Right ventricle myocardium superior (tissue), 1 donor: ENCODE results near the gene SLC9A8. TPM values are rescaled to one million over a fixed set of nuclear protein-coding genes. Genes with fewer than 3 reads are reported as not detected.

ENCODE experiments used
- ATAC-seq: fragments of 200-7000 bp; cut with Tn5 transposase; one replicate; pipeline ENCODE4 v1.9.1; 2020; ENCODE audit warnings: mild to moderate bottlenecking; ENCODE audit not compliant: poor library complexity
- DNase-seq: peaks from one replicate; pipeline ENCODE4 v3.0.0-alpha.2; 2020
- intact Hi-C: fragments of 100-400 bp; cut with DNase I; formaldehyde crosslinking; loops from one replicate; pipeline ENCODE4 v1.11.2; 2022
- total RNA-seq: library from RNA; stranded (reverse); fragmentation: NEBNext Ultra II Directional; extraction: Animal tissue kit (Norgen Biotek cat#: 25700); gene quantifications from one replicate; pipeline ENCODE4 v1.2.1, GENCODE V29; 2021
- donor health status: DM: no; HTN: yes; CAD: no; lungs with severe emphysema.

Gene SLC9A8
- total RNA-seq, 1 donor from 2014 or later: 5.1 TPM

DNA sequence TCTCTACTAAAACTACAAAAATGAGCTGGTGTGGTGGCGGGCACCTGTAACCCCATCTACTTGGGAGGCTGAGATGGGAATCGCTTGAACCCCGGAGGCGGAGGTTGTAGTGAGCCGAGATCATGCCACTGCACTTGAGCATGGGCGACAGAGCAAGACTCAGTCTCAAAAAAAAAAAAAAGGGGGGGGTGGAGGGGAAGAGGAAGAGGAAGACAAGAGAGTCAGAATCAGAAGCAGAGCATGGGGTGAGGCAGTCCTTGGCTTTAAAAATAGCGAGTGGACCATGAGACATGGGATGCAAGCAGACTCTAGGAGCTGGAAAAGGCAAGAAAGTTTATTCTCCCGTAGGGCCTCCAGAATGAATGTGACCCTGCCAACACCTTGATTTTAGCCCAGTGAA lies 3.9 kb upstream of the SLC9A8 start:
- intact Hi-C loops: no loop called here
- DNase-seq (no peak), ATAC-seq (no peak)

DNA sequence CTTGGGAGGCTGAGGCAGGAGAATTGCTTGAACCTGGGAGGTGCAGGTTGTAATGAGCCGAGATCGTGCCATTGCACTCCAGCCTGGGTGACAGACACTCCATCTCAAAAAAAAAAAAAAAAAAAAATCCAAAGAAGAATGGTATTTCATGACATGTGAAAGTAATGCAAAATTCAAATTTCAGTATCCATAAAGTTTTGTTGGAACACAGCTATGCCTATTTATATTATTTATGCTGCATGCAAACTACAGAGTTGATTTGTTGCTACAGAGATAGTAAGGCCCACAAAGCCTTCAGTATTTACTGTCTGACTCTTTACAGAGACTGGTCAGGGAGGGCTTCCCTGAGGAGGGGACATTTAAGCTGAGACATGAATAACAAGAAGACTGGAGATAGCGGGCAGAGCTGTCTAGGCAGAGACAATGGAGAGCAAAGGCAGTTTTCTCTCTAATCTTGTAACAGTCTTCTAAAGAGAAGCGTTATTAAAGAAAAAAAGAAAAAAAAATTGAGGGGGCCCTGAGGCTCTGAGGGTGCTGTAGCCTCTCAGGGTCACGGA lies 2.7 kb upstream of the SLC9A8 start:
- ATAC-seq (no peak), DNase-seq (no peak)
- intact Hi-C loops: no loop called here

DNA sequence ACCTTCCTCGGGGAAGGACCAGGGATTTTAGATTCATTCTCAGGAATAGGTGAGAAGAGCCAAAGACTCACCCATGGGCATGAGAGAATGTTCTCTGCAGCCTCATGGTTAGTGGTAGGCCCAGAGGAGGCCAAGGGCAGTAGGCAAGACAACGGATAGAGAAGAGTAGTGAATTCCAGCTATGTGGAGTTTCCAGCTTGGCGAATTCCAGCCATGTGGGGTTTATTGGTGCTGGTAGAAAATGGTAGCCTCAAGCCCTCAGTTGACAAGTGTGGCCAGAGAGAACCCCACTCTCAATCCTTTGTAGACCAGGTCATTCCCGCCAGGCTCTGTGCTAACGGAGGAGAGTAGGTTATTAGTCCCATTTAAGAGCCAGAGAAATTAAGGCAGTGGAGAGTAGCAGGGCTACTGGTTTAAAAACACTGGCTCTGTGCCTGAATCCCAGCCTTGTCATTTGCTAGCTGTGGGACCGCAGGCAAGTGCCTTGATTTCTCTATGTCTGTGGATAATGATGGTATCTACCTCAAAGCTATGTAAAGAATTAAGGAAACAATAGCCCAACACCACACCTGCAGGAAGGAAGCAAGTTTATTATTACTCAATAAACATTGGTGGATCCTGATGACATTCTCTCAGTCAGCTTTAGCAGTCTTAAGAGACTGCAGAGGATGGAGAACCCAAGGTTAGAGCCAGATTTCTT lies 2.0 kb upstream of the SLC9A8 start:
- intact Hi-C loops: no loop called here
- DNase-seq: no peak
- ATAC-seq: no peak

DNA sequence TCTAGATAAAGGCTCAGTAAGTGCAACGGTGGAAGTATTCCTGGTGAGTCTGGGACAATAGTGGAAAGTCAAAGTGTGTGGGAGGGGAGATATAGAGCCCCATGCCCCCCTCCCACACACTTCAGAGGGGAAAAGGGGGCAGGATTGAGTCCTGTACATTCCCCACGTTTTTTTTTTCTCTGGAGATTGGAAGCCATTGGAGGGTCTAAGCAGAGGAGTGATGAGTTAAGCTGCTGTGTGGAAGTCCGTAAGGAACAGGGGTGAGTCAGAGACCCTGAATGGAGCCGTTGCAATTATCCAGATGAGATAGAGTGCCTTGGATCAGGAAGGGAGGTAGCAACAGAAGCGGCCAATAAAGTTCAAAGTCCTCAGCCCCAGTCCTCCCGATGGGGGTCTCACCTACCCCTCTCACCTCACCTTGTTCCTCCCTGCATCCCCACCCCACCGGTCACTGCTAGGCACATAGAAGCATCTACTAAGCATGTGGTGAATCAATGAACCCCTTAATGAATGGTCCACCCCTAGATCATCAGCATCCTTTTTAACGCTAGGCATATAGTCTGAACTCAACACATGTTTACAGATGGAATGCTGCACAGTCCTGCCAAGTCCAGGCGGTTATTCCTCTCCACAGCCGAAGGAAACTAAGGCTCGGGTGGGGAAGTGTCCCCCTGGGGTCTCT lies 662 bp upstream of the SLC9A8 start:
- ATAC-seq: peak; percentile 23
- intact Hi-C loops: no loop called here
- no peak for DNase-seq

DNA sequence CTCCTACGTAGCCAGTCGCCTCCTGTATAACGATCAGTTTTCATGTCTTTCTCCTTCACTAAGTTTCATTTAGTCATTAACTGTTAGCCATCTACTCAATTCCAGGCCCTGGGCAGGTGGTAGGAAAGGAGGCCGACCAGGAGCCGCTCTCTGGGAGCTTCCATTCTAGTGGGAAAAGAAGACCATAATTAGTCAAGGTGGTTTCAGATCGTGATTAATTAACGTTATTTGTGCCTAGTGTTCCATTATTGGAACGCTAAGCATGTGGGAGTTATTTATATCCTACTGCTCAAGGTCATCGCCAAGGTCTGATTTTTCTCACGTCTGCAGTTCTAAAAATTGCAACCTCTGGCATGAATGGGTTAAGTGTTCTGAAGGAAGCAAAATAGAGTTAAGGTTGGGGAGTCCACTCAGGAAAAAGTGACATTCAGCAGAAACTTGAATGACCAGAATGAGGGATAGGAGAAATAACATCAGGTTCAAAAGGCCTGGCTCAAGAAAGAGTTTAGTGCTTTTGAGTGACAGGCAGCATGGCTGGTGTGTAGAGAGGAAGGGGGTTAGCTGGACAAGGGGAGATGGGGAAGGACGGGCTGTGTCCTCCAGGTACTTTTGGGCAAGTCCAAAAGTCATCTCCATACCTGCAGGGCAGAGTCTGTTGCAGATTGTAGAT lies 812 bp downstream of the SLC9A8 start:
- intact Hi-C loops: no loop called here
- DNase-seq: no peak
- ATAC-seq: no peak

DNA sequence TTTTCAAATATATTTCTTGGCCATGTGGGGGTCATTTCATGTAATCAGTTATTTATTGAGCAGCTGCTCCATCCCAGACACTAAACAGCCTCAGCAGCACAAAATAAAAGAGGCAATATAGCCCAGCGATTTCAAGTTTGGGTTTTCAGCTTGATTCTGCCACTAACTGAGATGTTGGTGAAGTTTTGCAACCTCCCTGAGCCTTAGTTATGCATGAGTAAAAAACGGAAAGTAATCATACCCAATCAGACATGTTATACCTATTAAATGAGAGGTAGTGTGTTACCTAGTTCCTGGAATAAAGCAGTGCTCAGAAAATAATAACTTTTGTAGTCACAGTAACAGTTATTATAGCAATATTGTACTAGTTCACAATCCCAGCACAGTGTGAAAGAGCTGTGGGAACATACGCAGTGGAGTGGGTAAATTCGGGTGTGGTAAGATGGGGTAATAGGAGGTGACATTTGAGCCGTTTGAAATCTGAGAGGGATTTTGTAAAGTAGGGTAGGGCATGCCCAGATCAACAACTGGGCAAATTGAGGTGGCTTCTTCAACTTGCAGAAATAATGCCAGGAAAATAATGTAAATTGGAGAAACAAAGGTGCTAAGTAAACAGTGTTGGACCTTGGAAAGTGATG lies 1.5 kb downstream of the SLC9A8 start:
- no peak for ATAC-seq
- intact Hi-C loops: no loop called here
- no peak for DNase-seq

DNA sequence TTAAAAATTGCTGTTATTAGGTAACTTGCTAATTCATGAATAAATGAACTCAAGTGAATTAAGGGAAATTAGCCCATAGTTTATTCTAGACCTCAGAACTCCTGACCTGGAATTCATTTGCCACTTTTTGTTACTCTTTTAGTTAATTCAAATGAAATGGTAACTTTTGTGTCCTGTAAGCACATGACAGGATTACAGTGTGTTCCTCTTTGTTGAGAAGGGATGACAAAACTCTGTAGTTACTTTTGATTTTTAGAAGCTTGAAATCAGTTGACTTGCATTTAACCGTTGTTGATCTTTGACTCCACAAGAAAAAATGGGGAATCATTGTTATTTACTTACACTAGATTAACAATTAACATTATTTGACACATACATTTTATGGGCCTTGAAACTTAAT lies 6.2 kb downstream of the SLC9A8 start:
- intact Hi-C loops: loop anchor here (5.0 kb wide), 1 partner anchor 207 kb away; no protein-coding TSS in a partner anchor
- DNase-seq (no peak), ATAC-seq (no peak)

DNA sequence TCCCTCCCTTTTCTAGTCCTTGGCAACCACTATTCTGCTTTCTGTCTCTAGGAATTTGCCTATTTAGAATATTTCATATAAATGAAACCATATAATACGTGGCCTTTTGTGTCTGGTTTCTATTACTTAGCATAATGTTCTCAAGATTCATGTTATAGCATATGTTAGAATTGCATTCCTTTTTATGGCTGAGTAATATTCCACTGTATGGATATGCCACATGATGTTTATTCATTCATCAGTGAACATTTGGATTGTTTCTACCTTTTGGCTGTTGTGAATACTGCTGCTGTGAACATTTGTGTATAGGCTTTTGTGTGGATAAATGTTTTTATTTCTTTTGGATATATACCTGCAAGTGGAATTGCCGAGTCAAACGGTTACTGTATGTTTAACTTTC lies 7.1 kb downstream of the SLC9A8 start:
- no peak for DNase-seq
- no peak for ATAC-seq
- intact Hi-C loops: loop anchor here (5.0 kb wide), 1 partner anchor 207 kb away; no protein-coding TSS in a partner anchor

DNA sequence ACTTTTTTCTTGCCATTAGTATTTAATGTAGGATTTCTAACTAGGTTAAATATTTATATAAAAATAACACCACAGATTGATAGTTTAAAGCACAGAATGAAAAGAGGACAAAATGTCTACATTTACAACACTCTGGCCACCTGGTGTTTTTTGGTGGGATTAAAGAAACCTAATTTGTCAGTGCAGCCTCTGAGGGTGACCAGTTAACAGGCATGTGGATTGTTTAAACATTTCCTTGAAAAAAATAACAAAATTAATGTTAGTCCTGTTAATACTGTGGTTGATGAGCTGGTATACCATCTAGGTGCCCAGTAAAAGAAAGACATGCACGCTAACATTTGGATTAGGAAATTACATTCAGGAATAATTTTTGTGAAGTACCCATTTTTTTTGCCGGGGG lies 8.8 kb downstream of the SLC9A8 start:
- DNase-seq (no peak), ATAC-seq (no peak)
- intact Hi-C loops: no loop called here

DNA sequence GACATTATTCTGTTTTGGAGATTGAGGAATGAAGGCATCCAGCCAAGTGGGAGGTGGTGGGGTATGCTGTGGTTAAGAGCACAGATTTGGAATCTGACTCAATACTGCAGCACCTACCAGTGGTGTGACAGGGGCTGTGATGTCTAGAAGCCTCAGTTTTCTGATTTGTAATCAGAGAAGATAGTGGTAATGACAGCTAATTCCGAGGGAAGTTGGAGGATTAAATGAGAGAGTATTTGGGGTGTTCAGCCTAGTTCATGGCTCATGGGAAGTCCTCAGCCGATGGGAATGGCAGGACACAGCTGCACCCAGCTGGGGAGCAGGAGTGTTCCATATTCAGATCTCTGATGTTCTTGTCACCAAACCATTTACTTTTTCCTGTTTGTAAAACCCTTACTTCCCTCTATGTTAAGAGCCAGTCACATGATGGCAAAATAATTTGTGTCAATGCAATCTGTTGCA lies 9.3 kb downstream of the SLC9A8 start:
- intact Hi-C loops: no loop called here
- peak; percentile 61 for ATAC-seq
- no peak for DNase-seq

DNA sequence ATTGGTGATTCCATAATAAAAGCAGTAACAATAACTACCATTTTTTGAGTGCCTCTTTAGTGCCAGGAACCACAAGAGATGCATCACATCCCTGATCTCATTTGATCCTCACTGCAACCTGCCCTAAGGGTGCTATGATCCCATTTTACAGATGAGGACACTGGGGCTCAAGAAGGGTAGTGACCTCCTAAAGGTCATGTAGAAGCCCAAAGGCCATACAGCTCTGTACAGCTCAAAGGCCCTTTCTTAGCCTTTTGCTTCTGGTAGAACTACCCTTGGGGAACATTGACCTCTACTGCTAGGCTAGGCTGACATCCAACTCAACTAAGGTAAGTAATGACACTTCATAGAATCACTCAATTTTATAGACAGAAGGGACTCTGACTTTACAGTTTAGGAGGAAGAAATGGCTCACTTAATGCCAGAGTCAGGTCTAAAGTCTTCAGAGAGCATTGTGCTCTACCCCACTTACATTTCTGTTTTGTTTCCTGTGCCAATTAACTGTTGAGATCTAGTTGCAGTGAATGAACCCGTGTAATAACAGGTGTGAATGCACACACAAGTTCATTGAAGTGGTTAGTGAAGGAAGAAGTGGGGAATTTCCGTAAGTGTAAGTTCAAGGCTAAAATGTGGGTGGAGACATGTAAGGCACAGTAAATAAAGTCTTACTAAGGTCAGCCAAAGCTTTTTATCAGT lies 10.7 kb downstream of the SLC9A8 start:
- DNase-seq: no peak
- intact Hi-C loops: no loop called here
- ATAC-seq: no peak

DNA sequence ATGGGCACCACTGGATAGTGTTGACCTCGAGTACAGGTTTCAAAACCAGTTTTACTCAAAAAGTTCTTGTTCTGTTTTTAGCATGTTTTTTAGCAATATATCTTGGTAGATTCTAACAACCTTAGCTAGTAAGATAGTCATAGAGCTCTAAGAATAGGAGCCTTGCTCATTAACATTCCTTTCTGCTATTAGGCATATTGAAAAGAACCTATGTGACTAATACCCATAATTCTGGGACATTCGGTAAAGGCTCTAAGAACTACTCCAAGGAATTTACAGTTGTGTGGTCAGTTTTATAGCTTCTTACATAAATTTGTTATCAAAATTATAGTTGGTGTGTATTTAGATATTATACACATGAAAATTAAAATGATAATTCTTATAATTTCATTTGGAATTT lies 11.6 kb downstream of the SLC9A8 start:
- intact Hi-C loops: no loop called here
- DNase-seq: no peak
- no peak for ATAC-seq

DNA sequence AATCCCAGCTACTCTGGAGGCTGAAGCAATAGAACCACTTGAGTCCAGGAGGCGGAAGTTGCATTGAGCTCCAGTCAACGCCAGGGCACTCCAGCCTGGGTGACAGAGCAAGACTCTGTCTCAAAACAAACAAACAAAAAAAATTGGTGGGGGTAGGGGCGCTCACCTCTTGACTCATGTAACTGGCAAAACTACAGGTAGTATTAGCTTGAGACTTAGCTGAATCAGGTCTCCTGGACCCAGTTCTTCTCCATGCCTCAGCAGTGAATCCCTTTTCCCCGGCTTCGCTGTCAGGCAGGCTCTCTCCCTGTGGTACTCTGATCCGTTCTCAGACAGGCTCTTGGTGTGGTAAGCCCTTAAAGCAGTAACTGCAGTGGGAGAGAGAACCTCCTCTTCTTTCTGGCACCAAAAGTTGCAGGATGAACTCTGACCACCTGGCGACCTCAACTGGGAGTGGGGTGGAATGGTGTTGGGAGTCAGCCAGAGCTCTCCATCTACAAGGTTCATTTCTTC lies 12.9 kb downstream of the SLC9A8 start:
- intact Hi-C loops: no loop called here
- DNase-seq (no peak), ATAC-seq (no peak)

DNA sequence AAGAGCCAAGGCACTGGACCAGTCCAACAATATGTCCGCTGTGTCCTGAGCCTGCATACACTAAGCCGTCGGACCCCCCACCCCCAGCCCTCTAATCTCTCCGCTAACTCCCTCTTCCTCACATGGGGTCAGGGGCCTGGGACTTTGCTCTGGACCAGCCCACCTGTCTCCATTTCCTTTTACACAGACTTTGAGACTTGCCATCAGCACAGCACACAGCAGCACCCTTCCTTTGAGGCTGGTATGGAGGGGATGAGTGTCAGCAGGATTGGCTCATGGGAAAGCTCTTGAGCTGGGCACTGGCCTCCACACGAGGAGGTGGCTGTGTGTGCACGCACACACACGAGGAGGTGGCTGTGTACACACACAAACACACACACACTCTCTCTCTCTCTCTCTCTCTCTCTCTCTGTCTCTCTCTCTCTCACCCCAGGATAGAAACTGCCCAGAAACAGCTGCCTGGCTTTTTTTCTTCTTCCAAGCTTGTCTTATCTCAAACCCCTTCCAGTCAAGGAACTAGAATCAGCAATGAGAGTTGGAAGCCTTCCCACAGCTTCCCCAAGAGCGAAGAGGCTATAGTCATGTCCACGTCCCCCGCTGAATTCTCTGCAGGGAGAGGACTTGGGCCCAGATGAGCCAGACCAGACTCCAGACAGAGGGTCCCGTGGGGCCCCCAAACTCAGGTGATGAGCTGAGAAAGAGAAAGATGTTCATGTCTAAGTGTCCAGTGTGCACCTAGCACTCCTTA lies 18.6 kb downstream of the SLC9A8 start:
- intact Hi-C loops: no loop called here
- ATAC-seq (no peak), DNase-seq (no peak)

DNA sequence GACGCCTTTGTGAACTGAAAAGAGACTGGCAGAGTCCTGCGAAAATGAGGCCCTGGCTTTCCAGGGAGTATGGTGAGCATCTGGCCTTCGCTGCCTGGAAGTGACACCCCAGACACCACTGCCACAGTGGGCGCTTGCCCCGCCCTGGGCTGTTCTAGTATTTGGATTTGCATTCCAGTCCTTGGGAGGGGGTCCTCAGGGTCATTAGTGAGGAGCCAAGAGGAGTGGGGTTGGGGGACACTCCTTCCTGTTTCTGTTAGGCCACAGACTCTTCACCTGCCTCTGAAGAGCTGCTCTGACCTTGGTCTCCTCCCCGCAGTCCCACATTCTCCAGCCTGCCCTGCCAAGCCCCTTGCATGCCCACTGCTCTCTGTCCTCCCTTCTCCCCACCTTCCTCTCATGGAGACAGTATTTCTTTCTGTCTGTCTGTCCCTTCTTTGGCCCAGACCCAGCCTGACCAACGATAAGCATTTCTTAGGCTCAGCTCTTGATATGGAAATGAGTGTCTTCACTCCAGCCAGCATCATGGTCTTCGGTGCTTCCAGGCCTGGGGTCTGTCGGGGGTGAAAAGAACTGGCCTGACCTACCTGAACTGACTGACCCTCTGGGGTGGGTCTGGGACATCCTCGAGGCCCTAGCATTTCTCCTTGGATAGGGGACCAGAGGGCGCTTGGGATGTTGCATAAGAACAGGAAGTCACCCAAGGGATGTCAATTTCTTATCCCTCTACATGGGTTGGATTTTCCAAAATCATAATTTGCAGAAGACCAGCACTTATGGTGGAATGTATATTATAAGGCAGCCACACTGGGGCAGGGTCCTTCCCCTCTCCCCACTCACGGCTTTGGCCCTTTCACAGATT lies 19.4 kb downstream of the SLC9A8 start:
- intact Hi-C loops: no loop called here
- DNase-seq (no peak), ATAC-seq (peak; percentile 41)

DNA sequence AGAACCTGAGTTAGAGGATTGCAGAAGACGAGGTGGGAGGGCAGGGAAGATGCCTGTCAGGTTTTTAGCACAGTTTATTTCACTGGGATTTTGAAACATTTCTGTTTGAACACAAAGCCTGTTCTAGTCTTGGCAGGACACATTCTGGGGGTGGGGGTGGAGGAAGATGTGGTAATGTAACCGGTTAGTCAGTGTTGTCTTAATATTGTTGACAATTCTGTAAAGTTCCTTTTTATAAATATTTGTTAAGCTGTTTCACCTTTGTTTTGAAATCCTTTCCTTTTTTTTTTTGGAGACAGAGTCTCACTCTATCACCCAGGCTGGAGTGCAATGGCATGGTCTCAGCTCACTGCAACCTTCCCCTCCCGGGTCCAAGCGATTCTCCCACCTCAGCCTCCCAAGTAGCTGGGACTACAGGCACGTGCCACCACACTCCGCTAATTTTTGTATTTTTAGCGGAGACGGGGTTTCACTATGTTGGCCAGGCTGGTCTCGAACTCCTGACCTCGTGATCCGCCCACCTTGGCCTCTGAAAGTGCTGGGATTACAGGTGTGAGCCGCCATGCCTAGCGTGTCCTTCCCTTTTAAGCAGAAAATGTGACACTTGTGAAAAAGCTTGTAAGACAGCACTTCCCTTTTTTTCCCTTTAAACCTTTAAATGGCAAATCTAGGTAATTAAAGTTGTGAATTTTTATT lies 20.2 kb downstream of the SLC9A8 start:
- no peak for ATAC-seq
- intact Hi-C loops: no loop called here

More for the DNA sequence above, 20.2 kb downstream of the SLC9A8 start:
- DNase-seq: no peak
